Left lobe of liver (tissue), 2 donors: ENCODE data around the gene NOL4L. TPM values are rescaled to one million over a fixed set of nuclear protein-coding genes. Genes with fewer than 3 reads are reported as not detected.
A peak's percentile ranks its signal among the peaks of the same experiment; 100 is the strongest.

Source experiments
- ATAC-seq: fragments of 200-7000 bp; cut with Tn5 transposase; one replicate; pipeline ENCODE4 v1.9.1; 2020; ENCODE audit warnings: mild to moderate bottlenecking, moderate library complexity
- DNase-seq: peaks from one replicate; pipeline ENCODE4 v3.0.0-alpha.2; 2020; ENCODE audit warnings: low spot score
- total RNA-seq: library from RNA; stranded (reverse); gene quantifications from one replicate; pipeline ENCODE4 v1.2.1, GENCODE V29; 2021
- donor health status: DM: no; HTN: no; CAD: no; lungs with moderate emphysema.
- donor health status: DM: no; HTN: yes; CAD: no.

NOL4L gene
- total RNA-seq, 1 donor from 2014 or later: 5.8 TPM

DNA sequence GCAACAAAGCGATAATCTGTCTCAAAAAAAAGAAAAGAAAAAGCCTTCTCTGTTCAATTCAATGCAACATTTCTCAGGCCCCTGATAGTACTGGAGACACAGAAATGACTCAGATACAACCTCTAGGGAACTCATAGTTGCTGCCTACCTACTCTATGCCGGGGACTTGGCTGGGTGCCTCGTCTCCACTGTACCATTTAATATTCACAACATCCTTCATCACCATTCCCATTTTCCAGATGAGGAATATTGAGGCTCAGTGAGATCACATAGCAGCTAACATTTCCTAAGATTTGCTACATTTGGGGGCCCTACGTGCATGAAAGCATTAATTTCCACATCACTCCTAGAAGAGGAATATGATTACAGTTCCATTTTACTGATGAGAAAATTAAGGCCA, 7.5 kb downstream of the NOL4L start:
- ATAC-seq: no peak
- DNase-seq: no peak

- ATAC-seq: no peak
- DNase-seq: no peak
Observed at GRCh38 chr20:32577023-32577422, 8.1 kb downstream of the NOL4L start.

GRCh38 chr20:32576560-32576959, 8.6 kb downstream of the NOL4L start:
- no peak for ATAC-seq
- no peak for DNase-seq

- no peak for DNase-seq
- no peak for ATAC-seq
Observed at GRCh38 chr20:32575805-32576204, 9.3 kb downstream of the NOL4L start.

GRCh38 chr20:32575227-32575581, 9.9 kb downstream of the NOL4L start:
- DNase-seq: no peak
- no peak for ATAC-seq

DNA sequence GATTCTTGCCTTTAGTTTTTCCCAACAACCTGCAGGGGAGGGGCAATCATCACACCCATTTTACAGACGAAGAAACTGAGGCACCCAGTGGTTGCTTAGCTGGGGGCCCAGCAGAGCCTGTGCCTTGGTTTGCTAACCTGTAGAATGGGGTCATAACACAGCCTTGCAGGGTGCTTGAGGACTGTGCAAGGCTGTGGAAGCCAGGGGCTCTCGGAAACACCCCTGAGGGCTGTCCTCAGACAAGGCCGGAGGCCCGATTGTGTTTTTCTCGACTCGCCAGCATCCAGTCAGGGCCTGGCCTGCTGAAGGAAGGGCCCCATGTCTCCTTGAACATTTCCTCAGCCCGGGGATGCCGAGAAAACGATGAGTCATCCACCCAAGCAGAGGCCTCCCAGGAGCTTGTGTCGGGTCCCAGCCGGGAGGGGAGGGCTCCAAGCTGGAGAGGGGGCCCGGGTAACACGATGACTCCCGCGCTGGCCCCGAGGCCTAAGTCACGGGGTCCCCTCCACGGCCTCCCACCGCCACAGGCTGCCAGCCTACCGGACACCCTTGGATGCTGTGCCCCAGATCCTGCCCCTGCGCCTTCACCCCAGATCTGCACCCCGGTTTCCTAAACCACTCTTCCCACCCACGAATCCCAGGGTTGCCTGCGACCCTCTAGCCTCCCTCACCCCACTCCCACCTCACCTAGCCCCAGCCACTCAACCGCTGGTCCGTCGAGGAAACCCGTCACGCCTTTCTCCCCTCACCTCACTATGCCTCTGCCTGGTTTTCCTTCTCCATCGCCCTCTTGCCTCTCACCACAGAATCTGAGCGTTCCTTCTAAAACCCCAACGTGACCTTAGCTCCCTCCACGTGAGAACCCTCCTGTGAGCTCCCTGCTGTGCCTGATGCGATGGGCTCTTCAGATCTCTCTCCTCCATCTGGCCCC, 10.6 kb downstream of the NOL4L start:
- DNase-seq (no peak), ATAC-seq (no peak)

- no peak for ATAC-seq
- DNase-seq: no peak
Observed at GRCh38 chr20:32573167-32573851, 11.8 kb downstream of the NOL4L start.

DNA sequence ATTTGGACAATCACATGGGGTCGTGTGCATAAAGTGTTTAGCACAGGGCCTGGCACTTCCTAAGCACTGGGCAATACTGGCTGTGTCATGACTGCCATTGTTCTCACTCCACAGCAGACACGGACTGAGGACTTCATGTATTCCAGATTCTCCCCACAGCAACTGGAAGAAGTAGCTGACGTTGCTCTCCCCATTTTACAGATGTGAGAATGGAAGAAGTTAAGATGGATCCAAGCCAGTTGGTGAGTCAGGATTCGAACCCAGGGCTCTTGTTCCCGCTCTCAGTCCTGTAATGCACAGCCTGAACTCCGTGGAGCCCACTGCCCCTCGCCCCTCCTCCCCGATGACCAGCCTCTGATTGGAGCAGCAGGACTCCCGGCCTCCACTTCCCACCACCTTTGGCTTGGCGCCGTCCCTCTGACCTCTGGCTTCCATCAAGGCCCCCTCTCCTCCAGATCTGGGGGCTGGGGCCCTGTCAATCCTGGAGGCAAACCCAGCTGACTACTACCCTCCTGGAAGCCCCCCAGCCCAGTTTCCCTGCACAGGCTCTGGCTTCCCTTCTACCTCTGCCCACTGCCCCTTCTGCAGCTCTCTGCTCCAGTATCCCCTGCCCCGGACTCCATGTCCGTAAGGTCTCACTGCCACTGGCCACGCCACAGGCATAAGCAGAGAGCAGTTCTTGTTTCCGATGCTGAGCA, 12.7 kb downstream of the NOL4L start:
- ATAC-seq (no peak), DNase-seq (no peak)

DNA sequence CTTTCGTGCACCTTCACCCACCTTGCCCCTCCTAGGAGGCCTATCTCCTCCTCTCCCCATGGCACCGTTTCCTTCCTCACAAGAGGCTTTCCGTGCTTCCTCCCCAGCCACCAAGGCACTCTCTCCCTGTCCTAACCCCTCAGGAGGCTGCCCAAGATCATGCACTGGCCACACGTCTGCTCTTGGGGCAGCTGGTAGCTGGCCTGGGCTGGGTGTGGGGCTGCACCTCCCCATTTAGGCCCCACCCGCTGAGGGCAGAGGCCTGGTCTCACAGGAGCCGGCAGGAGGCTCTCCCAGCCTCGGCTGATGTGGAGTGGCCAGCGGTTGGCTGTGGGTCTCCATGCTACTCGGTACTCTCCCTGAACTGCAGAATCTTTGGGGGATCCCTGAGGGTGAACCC, 13.6 kb downstream of the NOL4L start:
- ATAC-seq (no peak), DNase-seq (no peak)

DNA sequence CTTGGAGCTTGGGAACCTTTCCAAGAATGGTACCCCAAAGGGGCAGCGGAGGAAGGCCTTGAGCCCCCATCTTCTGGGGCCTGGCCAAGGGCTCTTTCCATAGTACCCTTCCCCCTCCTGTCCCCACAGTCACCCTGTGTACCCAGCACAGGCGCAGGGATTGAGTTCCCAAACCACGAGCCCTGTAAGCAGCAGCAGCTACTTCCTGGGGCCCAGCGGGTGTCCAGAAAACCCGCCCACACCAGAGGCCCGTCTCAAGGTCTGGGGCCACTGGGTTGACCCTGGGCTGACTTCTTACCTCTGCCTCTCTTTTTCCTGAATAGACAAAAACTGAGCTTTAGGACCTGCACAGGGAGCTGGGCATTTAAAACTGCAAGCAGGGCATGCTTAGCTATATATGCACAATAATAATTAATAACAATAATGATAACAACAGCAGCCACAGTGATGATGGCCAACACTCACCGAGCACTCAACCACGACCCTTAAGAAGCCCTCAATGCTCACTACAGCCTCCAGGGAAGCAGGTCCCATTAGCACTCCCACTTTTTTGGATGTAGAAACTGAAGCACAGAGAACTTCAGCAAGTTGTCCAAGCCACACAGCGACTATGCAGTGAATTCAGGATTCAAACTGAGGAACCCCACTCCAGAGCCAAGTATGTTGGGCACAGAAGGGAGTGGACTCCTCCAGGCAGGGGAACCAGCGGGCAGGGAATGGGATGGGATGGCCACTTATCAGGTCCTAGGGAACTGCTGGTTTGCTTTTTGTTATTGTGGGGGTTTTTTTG, 14.5 kb downstream of the NOL4L start:
- DNase-seq (no peak), ATAC-seq (peak; percentile 27)

DNA sequence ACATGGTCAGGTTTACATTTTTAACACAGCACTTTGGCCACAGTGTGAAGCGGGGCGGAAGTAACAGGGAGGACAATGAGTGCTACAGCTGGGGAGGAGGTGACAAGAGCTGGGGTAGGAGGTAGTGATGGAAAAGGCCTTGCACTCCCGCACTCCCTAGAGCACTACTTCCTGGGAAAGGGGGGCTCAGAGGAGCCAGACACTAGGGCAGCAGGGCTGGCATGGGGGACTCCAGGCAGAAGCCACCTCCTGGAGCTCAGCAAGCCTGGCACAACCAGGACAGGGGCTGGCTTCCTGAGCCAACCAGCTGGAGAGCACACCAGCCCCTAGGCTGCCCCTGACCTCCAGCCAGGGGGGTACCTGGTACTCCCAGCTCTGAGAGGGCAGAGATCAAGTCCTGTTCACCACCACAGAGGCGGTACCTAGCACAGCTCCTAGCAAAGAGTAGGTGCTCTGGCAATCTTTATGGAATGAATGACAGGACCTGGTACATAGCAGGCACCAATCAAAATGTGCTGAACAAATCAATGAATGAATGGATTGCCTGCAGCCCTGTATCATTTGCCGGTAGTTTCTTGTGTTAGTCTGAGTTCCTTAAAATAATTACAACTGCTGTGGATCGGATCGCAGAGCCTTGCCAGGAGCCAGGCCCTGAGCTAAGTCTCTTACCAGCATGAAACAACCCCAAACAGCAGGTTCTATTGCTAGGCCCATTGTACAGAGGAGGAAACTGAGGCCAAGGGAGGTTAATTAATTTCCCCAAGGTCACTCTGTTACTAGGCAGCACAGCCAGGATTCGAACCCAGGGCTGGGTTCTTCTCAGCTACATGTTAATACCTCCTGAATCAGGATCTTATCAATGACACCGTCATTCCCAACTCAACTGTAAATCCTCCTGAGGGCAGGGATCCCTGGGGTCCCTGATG, 15.5 kb downstream of the NOL4L start:
- no peak for DNase-seq
- no peak for ATAC-seq

- no peak for ATAC-seq
- no peak for DNase-seq
Observed at GRCh38 chr20:32569018-32569379, 16.1 kb downstream of the NOL4L start.

DNA sequence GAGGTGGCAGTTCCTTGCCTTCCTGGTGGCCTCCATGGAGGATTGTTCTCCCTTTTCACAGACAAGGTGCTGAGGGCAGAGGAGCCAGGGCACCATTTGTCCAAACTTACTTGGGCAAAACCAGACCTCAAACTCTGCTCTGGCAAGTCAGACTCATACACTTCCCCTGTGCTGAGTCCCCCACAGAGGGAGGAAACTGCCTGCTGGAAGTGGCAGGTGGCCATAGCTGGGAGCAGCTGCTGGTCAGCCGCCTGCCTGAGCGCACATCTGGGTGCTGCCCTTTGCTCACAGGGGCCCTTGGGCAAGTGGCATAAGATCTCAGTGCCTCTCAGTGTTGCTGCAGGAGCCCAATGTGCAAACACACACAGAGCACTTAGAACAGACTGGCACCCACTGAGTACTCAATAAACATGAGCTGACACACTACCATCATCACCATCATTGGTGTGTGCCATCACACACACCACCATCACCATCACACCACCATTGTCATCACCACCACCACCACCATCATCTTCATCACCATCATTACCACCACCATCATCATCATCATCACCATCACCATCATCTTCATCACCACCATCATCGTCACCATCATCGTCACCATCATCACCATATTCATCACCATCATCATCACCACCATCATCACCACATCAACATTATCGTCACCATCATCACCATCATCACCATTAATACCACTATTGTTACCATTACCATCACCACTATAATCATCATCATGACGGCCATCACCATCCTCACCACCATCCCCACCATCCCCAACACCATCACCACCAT, 17.6 kb downstream of the NOL4L start:
- DNase-seq (no peak), ATAC-seq (no peak)

DNA sequence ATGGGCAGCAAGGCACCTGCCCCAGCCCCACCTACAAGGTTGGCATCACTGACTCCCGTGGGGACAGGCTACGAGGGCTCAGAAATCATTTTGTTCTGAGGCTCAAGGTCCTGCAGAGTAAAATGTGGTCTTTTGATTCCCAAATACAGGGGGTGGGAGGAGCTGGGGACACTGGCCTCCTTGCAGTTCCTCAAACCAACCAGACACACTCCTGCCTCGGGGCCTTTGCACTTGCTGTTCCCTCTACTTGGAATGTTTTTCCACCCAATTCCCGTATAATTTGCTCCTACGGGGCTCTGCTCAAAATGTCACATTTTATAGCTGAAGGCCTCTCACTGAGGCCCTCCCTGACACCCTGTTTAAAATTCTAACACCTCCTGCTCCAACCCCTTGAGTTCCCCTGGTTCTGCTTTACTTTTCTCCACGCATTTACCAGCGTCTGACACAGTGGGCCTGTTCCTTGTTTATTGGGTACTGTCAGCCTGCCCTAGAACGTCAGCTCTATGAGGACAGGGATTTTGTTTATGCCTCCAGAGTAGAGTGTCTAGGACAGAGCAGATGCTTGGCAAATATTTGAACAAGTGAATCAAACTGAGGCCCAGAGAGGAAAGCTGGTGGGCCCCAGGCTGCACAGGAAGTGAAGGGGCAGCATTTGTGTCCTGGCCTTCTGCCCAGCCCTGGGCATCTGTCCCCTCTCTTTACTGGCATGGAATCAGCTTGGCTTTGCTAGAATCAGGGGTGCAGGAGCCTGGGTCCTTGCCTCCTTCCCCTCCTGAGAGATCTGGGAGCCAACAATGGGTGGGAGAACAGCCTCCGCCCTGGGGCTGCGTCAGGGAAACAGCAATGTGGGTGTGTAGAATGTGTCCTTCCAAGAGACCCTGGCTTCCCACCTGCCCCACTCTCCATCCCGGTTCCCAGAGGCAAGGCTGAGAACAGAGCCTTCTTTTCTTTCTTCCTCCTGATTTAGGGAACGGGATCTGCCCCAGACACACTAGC, 18.5 kb downstream of the NOL4L start:
- no peak for DNase-seq
- no peak for ATAC-seq

DNA sequence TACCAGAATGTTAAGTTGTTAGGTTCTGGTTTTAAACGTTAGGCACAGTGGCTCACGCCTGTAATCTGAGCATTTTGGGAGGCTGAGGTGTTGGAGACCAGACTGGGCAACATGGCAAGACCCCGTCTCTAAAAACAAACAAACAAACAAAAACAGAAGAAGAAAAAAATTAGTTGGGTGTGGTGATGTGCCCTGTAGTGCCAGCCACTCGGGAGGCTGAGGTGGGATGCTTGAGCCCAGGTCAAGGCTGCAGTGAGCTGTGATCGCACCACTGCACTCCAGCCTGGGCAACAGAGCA, 19.4 kb downstream of the NOL4L start:
- ATAC-seq: no peak
- DNase-seq: no peak

DNA sequence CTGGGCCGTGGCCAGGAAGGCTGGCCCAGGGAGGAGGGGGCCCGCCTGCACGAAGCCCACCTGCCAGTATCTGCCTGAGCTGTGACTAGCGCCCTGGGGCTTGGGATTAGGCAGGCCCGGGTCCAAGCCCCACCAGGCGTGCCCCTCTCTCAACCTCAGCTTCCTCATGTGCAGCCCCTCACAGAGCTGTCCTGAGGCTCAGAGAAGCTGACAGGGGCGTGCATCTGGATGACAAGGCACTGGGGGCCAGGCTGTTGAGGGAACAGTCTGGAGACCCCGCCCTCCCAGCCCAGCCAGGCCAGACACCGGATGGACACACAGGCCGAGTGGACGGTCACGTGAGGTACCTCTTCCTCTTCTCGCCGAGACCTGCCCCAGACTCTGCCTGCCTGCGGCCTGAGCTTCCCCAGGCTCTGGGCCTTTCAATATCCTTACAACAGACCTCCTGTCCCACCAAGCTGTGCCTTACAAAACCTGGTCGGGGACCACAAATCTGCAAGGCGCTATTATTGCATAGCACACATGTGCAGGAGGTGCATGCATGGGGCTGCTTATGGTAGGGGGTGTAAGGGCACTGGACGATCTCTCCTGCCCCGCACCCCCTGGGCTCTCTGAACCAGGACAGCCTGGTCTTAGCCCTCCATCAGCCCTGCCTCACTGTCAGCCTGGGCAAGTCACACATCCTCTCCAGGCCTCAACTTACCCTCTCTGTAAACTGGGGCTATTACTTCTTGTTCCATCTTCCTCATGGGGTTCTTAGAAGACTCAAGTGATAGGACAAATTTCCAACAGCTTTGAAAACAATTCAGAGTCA, 20.0 kb downstream of the NOL4L start:
- ATAC-seq (peak; percentile 70), DNase-seq (peak; percentile 50)

- DNase-seq (no peak), ATAC-seq (no peak)
Observed at GRCh38 chr20:32564440-32564839, 20.7 kb downstream of the NOL4L start.
